Upper lobe of left lung (tissue), 6 donors: ENCODE results near the gene WDR83. TPM values are rescaled to one million over a fixed set of nuclear protein-coding genes. Genes with fewer than 3 reads are reported as not detected.

Experiments used
- ATAC-seq, 2 donors: fragments of 200-7000 bp; cut with Tn5 transposase; one replicate each; pipeline ENCODE4 v1.9.1; 2022; ENCODE audit warnings: mild to moderate bottlenecking in 2 of 2, moderate library complexity in 2 of 2; ENCODE audit not compliant: low FRiP score in 2 of 2
- DNase-seq, 2 donors: peaks; one replicate each; pipeline ENCODE4 v3.0.0-alpha.2; 2019 to 2020
- H3K27ac ChIP-seq, 4 donors: fragments of 200-600 bp; sonication (generic); one replicate each; pipeline ENCODE4 v1.5.1; 2016 to 2019
- H3K27me3 ChIP-seq, 4 donors: fragments of 200-600 bp; sonication (generic); one replicate each; pipeline ENCODE4 v1.5.1; 2017 to 2019
- H3K36me3 ChIP-seq, 4 donors: fragments of 200-600 bp; sonication (generic); one replicate each; pipeline ENCODE4 v1.5.1; 2016 to 2019
- H3K4me1 ChIP-seq, 4 donors: fragments of 200-600 bp; sonication (generic); one replicate each; pipeline ENCODE4 v1.5.1; 2018 to 2019
- H3K4me3 ChIP-seq, 4 donors: fragments of 200-600 bp; sonication (generic); one replicate each; pipeline ENCODE4 v1.5.1; 2017 to 2019; ENCODE audit warnings: mild to moderate bottlenecking in 2 of 4, moderate library complexity in 1 of 4
- H3K9me3 ChIP-seq, 4 donors: fragments of 200-600 bp; sonication (generic); one replicate each; pipeline ENCODE4 v1.5.1; 2018 to 2019
- CTCF ChIP-seq, 6 experiments: fragments of 450-650 bp in 4 of 6; fragments of 200-600 bp in 2 of 6; sonication (generic) in 2 of 6; IDR thresholded peaks; one replicate each; pipeline ENCODE4 v1.5.1; 2016 to 2019; ENCODE audit warnings: antibody characterized with exemption in 6 of 6
- EP300 ChIP-seq, 4 donors: sonication (generic); formaldehyde crosslinking; IDR thresholded peaks; one replicate each; pipeline ENCODE4 v1.5.1; 2017; ENCODE audit warnings: antibody characterized with exemption in 4 of 4, control low read depth in 2 of 4
- POLR2A ChIP-seq, 4 donors: fragments of 450-650 bp; IDR thresholded peaks; one replicate each; pipeline ENCODE4 v1.5.1; 2016 to 2017; ENCODE audit warnings: antibody characterized with exemption in 4 of 4, mild to moderate bottlenecking in 2 of 4
- POLR2AphosphoS5 ChIP-seq, 2 donors: sonication (generic); formaldehyde crosslinking; IDR thresholded peaks; one replicate each; pipeline ENCODE4 v1.5.1; 2017; ENCODE audit warnings: antibody characterized with exemption in 2 of 2
- WGBS, 2 donors: methylation state at CpG; one replicate each; pipeline ENCODE4 v1.1.5; 2017 to 2018; 5-methylcytosine and 5-hydroxymethylcytosine counted together
- total RNA-seq, 6 donors: library from RNA; depleted of rRNA in 4 of 6; stranded (reverse); fragments of >200 nt in 4 of 6; gene quantifications; one replicate each; pipeline versions ENCODE4 v1.1.0 to v1.2.1, GENCODE V29; 2016 to 2021
- donor health status: DM: no; HTN: no; CAD: no; lungs with moderate emphysema.
- donor health status: DM: no; HTN: yes; CAD: no; lungs with severe emphysema.

Gene WDR83
- total RNA-seq, 6 donors from 2014 or later: 6.1 to 12.9 (median 8.4) TPM

GRCh38 chr19:12721656-12722565 is 55.3 kb downstream of the WDR83 start:
- Histone ChIP-seq H3K27me3 (no peaks in the 10 kb centered on the region), H3K4me1 (peaks cover 31 to 38% (median 34%) of the 10 kb centered on the region in 4 donors), H3K9me3 (no peaks in the 10 kb centered on the region), H3K4me3 (peak overlapping the region; percentile 83 to 95 (median 92)), H3K27ac (peak overlapping the region; percentile 92 to 98 (median 94)), H3K36me3 (peaks cover under 1 to 18% (median 11%) of the 10 kb centered on the region in 4 donors)
- DNase-seq (peak; percentile 65 to 91), ATAC-seq (peak; percentile 70 to 79)
- TF ChIP-seq EP300 (IDR thresholded peaks at IDR 0.05) (no peak), POLR2AphosphoS5 (IDR thresholded peaks at IDR 0.05) (no peak), CTCF (IDR thresholded peaks at IDR 0.05) (no peak), POLR2A (IDR thresholded peaks at IDR 0.05) (no peak)
- WGBS, 2 donors: 1% methylated on average over 19 to 51 of the region's 65 CpGs

- Histone ChIP-seq H3K27ac (peak overlapping the region; percentile 92 to 98 (median 94)), H3K27me3 (no peaks in the 10 kb centered on the region), H3K4me1 (peaks cover 31 to 38% (median 34%) of the 10 kb centered on the region in 4 donors), H3K36me3 (peaks cover 0 to 16% (median 9%) of the 10 kb centered on the region in 4 donors), H3K9me3 (no peaks in the 10 kb centered on the region), H3K4me3 (peak overlapping the region; percentile 83 to 95 (median 92))
- ATAC-seq (peak; percentile 94 to 96), DNase-seq (peak in 1 of 2 donors; percentile 98)
- TF ChIP-seq POLR2A (IDR thresholded peaks at IDR 0.05): peak in 1 of 4 donors; percentile 41
- TF ChIP-seq EP300 (IDR thresholded peaks at IDR 0.05): no peak
- TF ChIP-seq POLR2AphosphoS5 (IDR thresholded peaks at IDR 0.05): peak; percentile 73 to 88
- TF ChIP-seq CTCF (IDR thresholded peaks at IDR 0.05): peak in 1 of 6 experiments; percentile 17
- 2% methylated on average over 32 of the region's 32 CpGs for WGBS, 2 donors
Observed at GRCh38 chr19:12722566-12723380, 56.2 kb downstream of the WDR83 start.

- ATAC-seq: no peak
- Histone ChIP-seq H3K27ac (peak overlapping the region; percentile 56 to 98 (median 92)), H3K36me3 (peaks cover 0 to 15% (median 11%) of the 10 kb centered on the region in 4 donors), H3K4me1 (peaks cover 31 to 38% (median 34%) of the 10 kb centered on the region in 4 donors), H3K9me3 (no peaks in the 10 kb centered on the region), H3K27me3 (no peaks in the 10 kb centered on the region), H3K4me3 (peak overlapping the region in 3 of 4 donors; percentile 92 to 95 (median 92))
- no peak for TF ChIP-seq CTCF (IDR thresholded peaks at IDR 0.05)
- TF ChIP-seq POLR2A (IDR thresholded peaks at IDR 0.05): no peak
- TF ChIP-seq POLR2AphosphoS5 (IDR thresholded peaks at IDR 0.05): no peak
- no peak for TF ChIP-seq EP300 (IDR thresholded peaks at IDR 0.05)
- DNase-seq: no peak
- WGBS, 2 donors: 5 to 6% methylated on average over 7 of the region's 7 CpGs
Observed at GRCh38 chr19:12723381-12723640, 56.7 kb downstream of the WDR83 start.

- H3K36me3 ChIP-seq: peaks cover 0 to 14% (median 13%) of the 10 kb centered on the region in 4 donors
- no peaks in the 10 kb centered on the region for H3K27me3 ChIP-seq
- H3K27ac ChIP-seq: peak within 1 kb of the TSS; percentile 92 to 98 (median 94)
- 5% methylated on average over 21 to 28 of the region's 28 CpGs for WGBS, 2 donors
- H3K9me3 ChIP-seq: no peaks in the 10 kb centered on the region
- peak within 1 kb of the TSS in 3 of 4 donors; percentile 92 to 95 (median 92) for H3K4me3 ChIP-seq
- H3K4me1 ChIP-seq: peaks cover 31 to 38% (median 34%) of the 10 kb centered on the region in 4 donors
- TF ChIP-seq POLR2A (IDR thresholded peaks at IDR 0.05): no peak
- no peak for TF ChIP-seq CTCF (IDR thresholded peaks at IDR 0.05)
- TF ChIP-seq POLR2AphosphoS5 (IDR thresholded peaks at IDR 0.05): no peak
- TF ChIP-seq EP300 (IDR thresholded peaks at IDR 0.05): no peak
- peak; percentile 56 to 67 for ATAC-seq
- peak in 1 of 2 donors; percentile 63 for DNase-seq
Observed at GRCh38 chr19:12723641-12724426, 57.2 kb downstream of the WDR83 start, which contains the start of gene TNPO2. TNPO2 (minus strand) TSS chr19:12723932; CDS start chr19:12720977, 2,955 bp downstream.
